Regular cardiac myocyte (primary cell): Measurements from ENCODE around the gene FYB2. TPM values are rescaled to one million over a fixed set of nuclear protein-coding genes. Genes with fewer than 3 reads are reported as not detected.

ENCODE experiments used
- total RNA-seq: library from RNA; depleted of rRNA; stranded (reverse); fragments of >200 nt; gene quantifications from 2 replicates; pipeline ENCODE4 v1.2.3, GENCODE V29; 2014

The FYB2 gene, protein sequence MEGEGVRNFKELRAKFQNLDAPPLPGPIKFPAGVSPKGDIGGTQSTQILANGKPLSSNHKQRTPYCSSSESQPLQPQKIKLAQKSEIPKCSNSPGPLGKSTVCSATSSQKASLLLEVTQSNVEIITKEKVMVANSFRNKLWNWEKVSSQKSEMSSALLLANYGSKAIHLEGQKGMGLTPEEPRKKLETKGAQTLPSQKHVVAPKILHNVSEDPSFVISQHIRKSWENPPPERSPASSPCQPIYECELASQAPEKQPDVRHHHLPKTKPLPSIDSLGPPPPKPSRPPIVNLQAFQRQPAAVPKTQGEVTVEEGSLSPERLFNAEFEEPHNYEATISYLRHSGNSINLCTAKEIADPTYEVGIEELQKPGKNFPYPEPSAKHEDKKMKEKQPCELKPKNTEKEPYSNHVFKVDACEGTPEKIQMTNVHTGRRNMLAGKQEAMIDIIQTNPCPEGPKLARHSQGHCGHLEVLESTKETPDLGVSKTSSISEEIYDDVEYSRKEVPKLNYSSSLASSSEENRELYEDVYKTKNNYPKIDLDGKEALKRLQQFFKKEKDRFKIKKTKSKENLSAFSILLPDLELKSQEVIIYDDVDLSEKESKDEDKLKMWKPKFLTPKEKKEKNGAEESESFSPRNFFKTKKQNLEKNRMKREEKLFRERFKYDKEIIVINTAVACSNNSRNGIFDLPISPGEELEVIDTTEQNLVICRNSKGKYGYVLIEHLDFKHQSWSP
- total RNA-seq = not detected in 2 replicates

DNA sequence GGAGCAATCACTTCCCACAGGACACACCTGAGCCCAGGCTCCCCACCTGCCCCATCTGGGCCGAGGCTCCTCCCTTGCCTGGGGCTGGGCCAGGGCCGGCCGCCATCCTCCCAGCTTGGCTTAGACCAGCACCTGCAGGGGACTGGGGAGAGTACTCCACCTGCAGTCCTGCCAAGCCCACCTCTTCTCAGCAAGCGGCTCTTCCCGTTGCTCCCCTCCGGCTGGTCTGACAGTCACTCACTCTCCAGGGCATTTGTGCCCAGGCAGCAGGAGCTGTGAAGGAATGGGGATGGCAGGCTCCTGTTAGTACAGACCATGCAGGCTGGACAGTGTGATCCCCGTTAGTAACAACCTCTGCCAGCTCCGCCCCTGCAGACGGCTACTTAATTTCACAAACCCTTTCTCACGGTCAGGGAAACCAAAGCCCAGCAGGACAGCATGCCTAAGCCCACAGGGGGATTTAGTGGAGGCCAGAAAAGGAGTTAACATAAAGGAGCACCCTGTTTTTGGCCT, at the start of gene FYB2:
Gene FYB2 (minus strand): TSS at position 18 of the 513 bp plus-strand sequence. CDS start 114 bp downstream, outside the sequence.

DNA sequence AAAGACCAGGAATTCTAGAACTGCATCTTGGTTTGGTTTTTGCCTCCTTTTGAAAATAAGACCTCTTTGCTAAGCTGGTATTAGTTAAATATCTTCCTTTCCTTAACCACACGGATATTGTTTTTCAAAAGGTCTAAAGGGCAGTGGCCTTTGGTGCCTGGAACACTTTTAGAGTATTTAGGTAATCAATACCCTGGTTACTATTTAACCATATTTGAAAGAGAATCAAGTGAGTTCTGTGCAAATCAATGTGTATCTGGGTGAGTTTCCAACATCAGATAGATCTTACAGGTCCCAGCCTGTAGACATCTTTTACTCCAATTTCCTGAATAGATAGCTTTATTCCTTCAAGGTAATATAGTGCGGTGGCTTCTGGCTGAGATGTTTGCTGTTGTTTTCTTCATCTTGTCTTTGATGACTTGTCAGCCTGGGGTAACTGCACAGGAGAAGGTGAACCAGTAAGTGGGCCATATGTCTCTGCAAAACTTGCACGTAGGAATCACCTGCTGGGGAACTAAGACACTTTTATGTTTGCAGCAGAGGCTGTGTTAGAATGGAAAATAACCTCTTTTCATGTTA, 35.4 kb upstream of the FYB2 start, which contains the start of gene C8A:
Gene C8A (plus strand): TSS at position 277 of the 579 bp plus-strand sequence. CDS start 105 bp downstream, at position 382.

Other genes starting within 250 kb of the FYB2 start
- 72.3 and 110 TPM in 2 replicates for gene PLPP3, start 239.8 kb downstream of the FYB2 start, total RNA-seq
- 5.2 and 6.8 TPM in 2 replicates for gene PRKAA2, start 174.1 kb downstream of the FYB2 start, total RNA-seq
- not detected in 2 replicates for gene C8A, start 35.4 kb upstream of the FYB2 start, total RNA-seq
- not detected in 2 replicates for gene C8B, start 146.6 kb upstream of the FYB2 start, total RNA-seq